Neuronal stem cell (in vitro differentiated cells): ENCODE data around the gene CHD5.

Experiments
- DNase-seq: peaks from one replicate; pipeline ENCODE4 v3.0.0-alpha.2; 2013; ENCODE audit warnings: low spot score
- H2AFZ ChIP-seq: one replicate; pipeline ENCODE4 v1.6.1; 2013; ENCODE audit warnings: mild to moderate bottlenecking, low read length, inconsistent platforms
- H2AK5ac ChIP-seq: 2 replicates; pipeline ENCODE4 v1.6.1; 2013; ENCODE audit warnings: low read depth, mild to moderate bottlenecking, inconsistent platforms, low read length, moderate library complexity, mixed read lengths
- H2BK120ac ChIP-seq: 2 replicates; pipeline ENCODE4 v1.6.1; 2013; ENCODE audit warnings: low read depth, mild to moderate bottlenecking, inconsistent platforms, low read length, moderate library complexity, mixed read lengths
- H2BK12ac ChIP-seq: one replicate; pipeline ENCODE4 v1.6.1; 2013; ENCODE audit warnings: low read length, inconsistent platforms
- H2BK15ac ChIP-seq: 2 replicates; pipeline ENCODE4 v1.6.1; 2013; ENCODE audit warnings: mild to moderate bottlenecking, low read length, inconsistent platforms, mixed read lengths
- H2BK5ac ChIP-seq: one replicate; pipeline ENCODE4 v1.6.1; 2013; ENCODE audit warnings: inconsistent platforms, mild to moderate bottlenecking, low read length, moderate library complexity
- H3K14ac ChIP-seq: one replicate; pipeline ENCODE4 v1.6.1; 2013; ENCODE audit warnings: low read length, inconsistent platforms
- H3K18ac ChIP-seq: 2 replicates; pipeline ENCODE4 v1.6.1; 2013; ENCODE audit warnings: low read length, inconsistent platforms
- H3K23ac ChIP-seq: 2 replicates; pipeline ENCODE4 v1.6.1; 2013; ENCODE audit warnings: low read depth, mild to moderate bottlenecking, mixed read lengths, low read length, inconsistent platforms; ENCODE audit not compliant: poor library complexity
- H3K27ac ChIP-seq: replicated peaks from 3 replicates; pipeline ENCODE4 v1.5.1; 2013; ENCODE audit warnings: low read length, inconsistent platforms
- H3K27me3 ChIP-seq, 3 experiments: 2 replicates each; pipeline ENCODE4 v1.6.1; 2013; ENCODE audit warnings: low read length in 3 of 3, mild to moderate bottlenecking in 2 of 3, inconsistent platforms in 1 of 3, low read depth in 1 of 3, mixed read lengths in 1 of 3, moderate library complexity in 1 of 3; ENCODE audit not compliant: control insufficient read depth in 3 of 3, insufficient read depth in 3 of 3
- H3K36me3 ChIP-seq, 2 donors: replicated peaks in 1 of 2; 2 replicates each; pipeline ENCODE4 v1.6.1; 2013; ENCODE audit warnings: low read length in 2 of 2; ENCODE audit not compliant: control insufficient read depth in 2 of 2, insufficient read depth in 2 of 2
- H3K4ac ChIP-seq: 2 replicates; pipeline ENCODE4 v1.6.1; 2013; ENCODE audit warnings: inconsistent platforms, mild to moderate bottlenecking, low read length, moderate library complexity
- H3K4me1 ChIP-seq, 2 donors: 1 replicate in 1 of 2; 2 replicates in 1 of 2; pipeline ENCODE4 v1.6.1; 2013; ENCODE audit warnings: low read length in 2 of 2, low read depth in 1 of 2; ENCODE audit not compliant: control insufficient read depth in 2 of 2, insufficient read depth in 1 of 2
- H3K4me2 ChIP-seq: one replicate; pipeline ENCODE4 v1.6.1; 2013; ENCODE audit warnings: mild to moderate bottlenecking, low read length, inconsistent platforms; ENCODE audit not compliant: insufficient read depth, poor library complexity, severe bottlenecking
- H3K4me3 ChIP-seq, 2 donors: 2 replicates each; pipeline ENCODE4 v1.5.1; 2013; ENCODE audit warnings: low read length in 2 of 2, mild to moderate bottlenecking in 2 of 2, inconsistent platforms in 1 of 2, moderate library complexity in 1 of 2
- H3K79me1 ChIP-seq: one replicate; pipeline ENCODE4 v1.6.1; 2013; ENCODE audit warnings: low read depth, mild to moderate bottlenecking, inconsistent platforms, low read length, moderate library complexity
- H3K9ac ChIP-seq: one replicate; pipeline ENCODE4 v1.6.1; 2013; ENCODE audit warnings: mild to moderate bottlenecking, low read depth, low read length, inconsistent platforms; ENCODE audit not compliant: poor library complexity
- H3K9me3 ChIP-seq, 2 donors: replicated peaks in 1 of 2; 2 replicates each; pipeline versions ENCODE3 to v1.6.1; 2013; ENCODE audit warnings: low read length in 2 of 2, mild to moderate bottlenecking in 2 of 2, inconsistent platforms in 1 of 2, low read depth in 1 of 2, mixed read lengths in 1 of 2, moderate library complexity in 1 of 2; ENCODE audit not compliant: control insufficient read depth in 2 of 2, insufficient read depth in 1 of 2
- H4K8ac ChIP-seq: one replicate; pipeline ENCODE4 v1.6.1; 2013; ENCODE audit warnings: low read depth, mild to moderate bottlenecking, inconsistent platforms, low read length, moderate library complexity
- H4K91ac ChIP-seq: one replicate; pipeline ENCODE4 v1.6.1; 2013; ENCODE audit warnings: low read length, low read depth, mild to moderate bottlenecking, inconsistent platforms; ENCODE audit not compliant: poor library complexity
- WGBS, 2 donors: extraction: QIAGEN DNeasy Blood & Tissue Kit; methylation state at CpG; one replicate each; pipeline ENCODE4 v1.1.7; 2013; ENCODE audit warnings: missing lambda C conversion rate in 2 of 2, mixed read lengths in 1 of 2; ENCODE audit not compliant: insufficient read length in 2 of 2, insufficient replicate concordance in 1 of 2; ENCODE audit errors: extremely low coverage in 2 of 2; 5-methylcytosine and 5-hydroxymethylcytosine counted together

CHD5 gene

DNA sequence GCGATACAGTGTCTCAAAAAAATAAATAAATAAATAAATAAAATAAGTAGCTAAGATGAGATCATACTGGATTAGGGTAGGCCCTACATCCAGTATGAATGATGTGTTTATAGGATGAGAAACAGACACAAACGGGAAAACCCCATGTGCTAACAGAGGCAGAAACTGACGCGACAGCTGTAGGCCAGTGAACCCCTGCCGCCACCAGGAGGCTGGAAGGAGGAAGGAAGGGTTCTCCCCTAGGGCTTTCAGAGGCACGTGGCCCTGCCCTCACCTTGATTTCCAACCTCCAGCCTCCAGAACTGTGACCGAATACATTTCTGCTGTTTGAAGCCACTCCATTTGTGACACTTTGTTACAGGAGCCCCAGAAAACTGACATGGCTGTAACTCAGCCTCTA is 38.5 kb downstream of the CHD5 start:
- no peak overlapping the region for H2BK15ac ChIP-seq
- H3K79me1 ChIP-seq = no peaks in the 10 kb centered on the region
- H2AK5ac ChIP-seq = no peak overlapping the region
- H3K4me2 ChIP-seq = no peak overlapping the region
- H2BK12ac ChIP-seq = no peak overlapping the region
- H3K23ac ChIP-seq = no peak overlapping the region
- H2BK5ac ChIP-seq = no peak overlapping the region
- no peak overlapping the region for H3K4me3 ChIP-seq
- WGBS, 2 donors = no CpG with 5 or more reads among the region's 7 CpGs
- DNase-seq = no peak
- H3K27me3 ChIP-seq = peaks cover 0 to 66% (median 0%) of the 10 kb centered on the region in 3 experiments
- H3K18ac ChIP-seq = no peak overlapping the region
- H3K4me1 ChIP-seq = no peaks in the 10 kb centered on the region
- no peaks in the 10 kb centered on the region for H3K9me3 ChIP-seq
- no peak overlapping the region for H2BK120ac ChIP-seq
- no peak overlapping the region for H4K8ac ChIP-seq
- no peak overlapping the region for H3K4ac ChIP-seq
- no peak overlapping the region for H4K91ac ChIP-seq
- H3K14ac ChIP-seq = no peak overlapping the region
- no peak overlapping the region for H3K27ac ChIP-seq
- H3K36me3 ChIP-seq = no peaks in the 10 kb centered on the region
- no peak overlapping the region for H3K9ac ChIP-seq
- no peak overlapping the region for H2AFZ ChIP-seq

- no peak overlapping the region for H2BK5ac ChIP-seq
- no peak overlapping the region for H2AFZ ChIP-seq
- H3K4ac ChIP-seq = no peak overlapping the region
- no peak overlapping the region for H2AK5ac ChIP-seq
- no peak overlapping the region for H2BK12ac ChIP-seq
- WGBS, 2 donors = no CpG with 5 or more reads among the region's 2 CpGs
- H3K14ac ChIP-seq = no peak overlapping the region
- no peak overlapping the region for H3K23ac ChIP-seq
- H3K18ac ChIP-seq = no peak overlapping the region
- no peak overlapping the region for H2BK120ac ChIP-seq
- no peak overlapping the region for H2BK15ac ChIP-seq
- peaks cover 0 to 55% (median 0%) of the 10 kb centered on the region in 3 experiments for H3K27me3 ChIP-seq
- H3K9ac ChIP-seq = no peak overlapping the region
- H3K4me1 ChIP-seq = no peaks in the 10 kb centered on the region
- H4K8ac ChIP-seq = no peak overlapping the region
- no peaks in the 10 kb centered on the region for H3K36me3 ChIP-seq
- no peaks in the 10 kb centered on the region for H3K79me1 ChIP-seq
- no peak overlapping the region for H3K4me3 ChIP-seq
- no peak overlapping the region for H4K91ac ChIP-seq
- H3K4me2 ChIP-seq = no peak overlapping the region
- DNase-seq = no peak
- no peak overlapping the region for H3K27ac ChIP-seq
- H3K9me3 ChIP-seq = no peaks in the 10 kb centered on the region
Observed at GRCh38 chr1:6140413-6140812, 39.7 kb downstream of the CHD5 start.

DNA sequence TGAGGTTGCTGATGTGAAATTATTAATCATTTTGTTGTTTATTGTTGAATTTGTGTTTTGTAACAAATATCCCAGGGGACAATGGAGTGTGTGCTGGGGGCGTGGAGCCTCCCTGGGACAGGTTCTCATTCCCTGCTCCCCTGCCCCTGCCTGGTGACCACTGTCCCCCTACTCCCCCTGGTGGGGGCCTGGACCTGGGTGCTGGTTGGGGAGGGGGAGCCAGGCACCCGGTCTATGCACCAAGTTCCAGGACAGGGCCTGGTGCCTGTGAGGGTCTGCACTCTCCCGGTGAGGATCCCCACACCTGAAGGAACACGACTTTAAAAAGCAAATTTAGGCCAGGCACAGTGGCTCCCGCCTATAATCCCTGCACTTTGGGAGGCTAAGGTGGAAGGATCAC is 42.4 kb downstream of the CHD5 start:
- no peaks in the 10 kb centered on the region for H3K4me1 ChIP-seq
- no CpG with 5 or more reads among the region's 5 CpGs for WGBS, 2 donors

DNA sequence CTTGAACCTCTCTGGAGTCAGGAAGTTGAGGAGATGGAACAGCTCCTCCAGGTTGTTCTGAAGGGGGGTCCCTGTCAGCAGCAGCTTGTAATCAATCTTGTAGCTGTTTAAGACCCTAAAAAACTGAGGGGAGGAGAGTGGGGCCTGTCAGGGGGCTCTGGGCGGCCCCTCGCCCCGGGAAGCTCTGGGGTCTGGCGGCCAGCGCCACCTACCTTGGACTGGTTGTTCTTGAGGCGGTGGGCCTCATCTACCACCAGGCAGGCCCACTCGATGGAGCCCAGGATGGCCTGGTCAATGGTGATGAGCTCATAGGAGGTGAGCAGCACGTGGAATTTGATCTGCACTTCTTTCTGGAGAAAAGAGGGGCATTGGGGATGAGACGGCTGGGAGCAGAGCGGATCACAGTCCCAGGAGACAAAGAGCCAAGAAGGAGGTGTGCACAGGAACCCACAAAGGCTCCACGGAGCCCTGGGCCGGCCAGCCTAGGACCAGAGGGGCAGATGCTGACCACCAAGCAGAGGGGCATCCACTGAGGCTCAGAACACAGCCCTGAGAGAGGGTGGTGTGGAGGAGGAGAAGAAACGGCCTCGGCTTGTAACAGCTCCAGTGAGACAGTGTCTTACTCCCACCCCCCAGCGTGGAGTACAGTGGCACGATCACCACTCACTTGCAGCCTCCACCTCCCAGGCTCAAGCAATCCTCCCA is 43.5 kb downstream of the CHD5 start:
- H3K27ac ChIP-seq = no peak overlapping the region
- no peaks in the 10 kb centered on the region for H3K79me1 ChIP-seq
- H2BK5ac ChIP-seq = no peak overlapping the region
- no peak overlapping the region for H4K8ac ChIP-seq
- no peak overlapping the region for H3K4ac ChIP-seq
- H3K4me3 ChIP-seq = no peak overlapping the region
- no peak overlapping the region for H2BK120ac ChIP-seq
- H3K27me3 ChIP-seq = peaks cover 0 to 24% (median 0%) of the 10 kb centered on the region in 3 experiments
- H2BK15ac ChIP-seq = no peak overlapping the region
- H3K18ac ChIP-seq = peak overlapping the region; percentile 55
- H2AFZ ChIP-seq = no peak overlapping the region
- H4K91ac ChIP-seq = no peak overlapping the region
- no peak overlapping the region for H3K23ac ChIP-seq
- no peak overlapping the region for H3K9ac ChIP-seq
- no peaks in the 10 kb centered on the region for H3K9me3 ChIP-seq
- no peak overlapping the region for H3K4me2 ChIP-seq
- peak overlapping the region; percentile 25 for H2AK5ac ChIP-seq
- no peaks in the 10 kb centered on the region for H3K36me3 ChIP-seq
- no peak overlapping the region for H2BK12ac ChIP-seq
- no peak for DNase-seq
- H3K14ac ChIP-seq = no peak overlapping the region
- WGBS, 2 donors = no CpG with 5 or more reads among the region's 16 CpGs
- no peaks in the 10 kb centered on the region for H3K4me1 ChIP-seq

More for the DNA sequence above, 42.4 kb downstream of the CHD5 start:
- no peaks in the 10 kb centered on the region for H3K36me3 ChIP-seq
- H2BK12ac ChIP-seq = no peak overlapping the region
- no peaks in the 10 kb centered on the region for H3K79me1 ChIP-seq
- no peak overlapping the region for H3K9ac ChIP-seq
- H2AK5ac ChIP-seq = peak overlapping the region; percentile 31
- no peak overlapping the region for H3K4me2 ChIP-seq
- no peak overlapping the region for H2BK120ac ChIP-seq
- no peak overlapping the region for H2BK5ac ChIP-seq
- no peak overlapping the region for H3K18ac ChIP-seq
- no peak overlapping the region for H4K8ac ChIP-seq
- no peak overlapping the region for H3K23ac ChIP-seq
- H3K27ac ChIP-seq = no peak overlapping the region
- no peak overlapping the region for H3K4me3 ChIP-seq
- no peak overlapping the region for H3K4ac ChIP-seq
- H4K91ac ChIP-seq = no peak overlapping the region
- H2AFZ ChIP-seq = no peak overlapping the region
- peaks cover 0 to 30% (median 0%) of the 10 kb centered on the region in 3 experiments for H3K27me3 ChIP-seq
- no peaks in the 10 kb centered on the region for H3K9me3 ChIP-seq
- no peak overlapping the region for H2BK15ac ChIP-seq
- DNase-seq = no peak
- H3K14ac ChIP-seq = no peak overlapping the region
